Midbrain (tissue), 1 donor: ENCODE results near the gene GLIS2.
"Not testable (repeated sequence)": the region's sequence is repeated elsewhere in the genome, so short reads cannot be mapped to it uniquely, and the experiment has no call there.

Experiments used
- DNase-seq: peaks from one replicate; lab custom pipeline; 2025; lab: John Stamatoyannopoulos, UW

The GLIS2 gene

DNA sequence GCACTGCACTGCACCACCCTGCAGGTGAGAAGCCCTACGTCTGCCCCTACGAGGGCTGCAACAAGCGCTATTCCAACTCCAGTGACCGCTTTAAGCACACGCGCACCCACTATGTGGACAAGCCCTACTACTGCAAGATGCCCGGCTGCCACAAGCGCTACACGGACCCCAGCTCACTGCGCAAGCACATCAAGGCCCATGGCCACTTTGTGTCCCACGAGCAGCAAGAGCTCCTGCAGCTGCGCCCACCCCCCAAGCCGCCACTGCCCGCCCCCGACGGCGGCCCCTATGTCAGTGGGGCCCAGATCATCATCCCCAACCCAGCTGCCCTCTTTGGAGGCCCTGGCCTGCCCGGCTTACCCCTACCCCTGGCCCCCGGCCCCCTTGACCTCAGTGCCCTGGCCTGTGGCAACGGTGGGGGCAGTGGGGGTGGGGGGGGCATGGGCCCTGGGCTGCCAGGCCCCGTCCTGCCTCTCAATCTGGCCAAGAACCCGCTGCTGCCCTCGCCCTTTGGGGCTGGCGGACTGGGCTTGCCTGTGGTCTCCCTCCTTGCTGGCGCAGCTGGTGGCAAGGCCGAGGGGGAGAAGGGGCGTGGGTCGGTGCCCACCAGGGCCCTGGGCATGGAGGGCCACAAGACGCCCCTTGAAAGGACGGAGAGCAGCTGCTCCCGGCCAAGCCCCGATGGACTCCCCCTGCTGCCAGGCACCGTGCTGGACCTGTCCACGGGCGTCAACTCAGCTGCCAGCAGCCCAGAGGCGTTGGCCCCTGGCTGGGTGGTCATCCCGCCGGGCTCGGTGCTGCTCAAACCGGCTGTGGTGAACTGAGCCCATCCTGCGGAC, 21.1 kb downstream of the GLIS2 start:
- no peak for DNase-seq

DNA sequence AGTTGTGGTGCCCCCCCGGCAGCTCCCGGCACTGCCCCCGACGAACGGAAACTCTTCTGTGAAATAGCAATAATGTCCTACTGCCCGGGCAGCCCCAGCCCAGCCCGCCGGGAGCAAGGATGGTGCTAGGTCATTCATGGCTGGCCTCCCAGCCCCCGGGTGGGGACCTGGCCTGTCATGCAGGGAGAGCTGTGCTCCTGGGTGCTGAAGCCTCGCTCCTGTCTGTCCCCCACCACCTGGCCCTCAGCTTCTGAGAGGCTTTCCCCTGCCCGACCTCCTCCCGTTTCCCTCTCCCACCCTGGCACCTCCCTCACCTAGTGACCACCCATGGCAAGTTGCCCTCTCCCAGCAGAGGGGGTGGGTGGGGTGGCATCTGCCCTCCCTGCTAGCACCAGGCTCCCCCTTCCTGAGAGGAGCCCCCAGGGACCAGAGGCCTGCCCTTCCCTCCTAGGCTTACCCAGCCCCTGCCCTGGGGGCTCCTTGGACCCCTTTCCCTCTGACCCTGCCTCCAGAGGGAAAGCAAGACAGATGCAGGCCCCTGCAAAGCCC, 21.7 kb downstream of the GLIS2 start:
- DNase-seq, result no peak

DNA sequence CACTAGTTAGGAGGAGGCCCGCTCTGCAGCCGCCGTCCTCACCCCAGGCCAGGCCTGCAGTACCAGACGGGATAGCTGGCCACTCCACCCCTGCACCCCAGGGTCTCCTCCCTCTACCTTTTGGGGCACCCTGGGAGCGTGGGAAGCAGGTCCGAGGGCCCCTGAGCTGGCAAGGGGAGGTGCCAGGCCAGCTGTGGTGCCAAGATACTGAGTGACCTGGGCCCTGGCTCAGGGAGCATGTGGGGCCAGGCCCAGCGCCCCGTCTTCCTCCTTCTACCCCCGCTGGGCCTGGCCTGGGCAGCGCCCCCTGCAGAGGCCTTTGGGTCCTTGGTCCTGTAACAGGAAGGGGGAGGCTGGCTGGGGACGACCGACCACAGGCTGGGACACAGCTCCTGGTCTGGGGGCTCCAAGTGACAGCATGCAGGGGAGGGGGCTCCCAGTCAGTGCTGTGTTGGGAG, 22.3 kb downstream of the GLIS2 start:
- DNase-seq, result no peak

GRCh38 chr16:4338712-4339299, 22.9 kb downstream of the GLIS2 start:
- no peak for DNase-seq

GRCh38 chr16:4339455-4339854, 23.6 kb downstream of the GLIS2 start:
- no peak for DNase-seq

- no peak for DNase-seq
These were observed 24.0 kb downstream of the GLIS2 start for GRCh38 chr16:4339909-4340308.

DNA sequence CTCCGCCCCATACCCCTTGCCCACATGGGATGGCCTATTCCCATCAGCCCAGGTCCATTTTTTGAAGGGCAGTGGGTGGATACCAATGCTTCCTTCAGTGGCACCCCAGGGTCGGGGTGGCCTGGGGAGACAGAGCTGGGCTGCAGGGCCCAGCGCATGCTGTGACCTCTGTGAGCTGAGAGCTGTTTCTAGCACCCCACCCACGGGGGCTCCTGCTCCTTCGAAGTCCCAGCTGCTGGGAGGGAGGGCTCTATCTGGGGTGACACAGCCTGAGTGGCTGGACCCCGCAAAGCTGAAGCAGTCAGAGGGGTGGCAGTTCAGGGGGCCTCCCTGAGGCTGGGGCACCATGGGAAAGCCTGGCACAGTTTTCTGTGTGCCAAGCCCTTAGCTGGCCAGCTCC, 24.6 kb downstream of the GLIS2 start:
- DNase-seq, result no peak

GRCh38 chr16:4341250-4341649, 25.4 kb downstream of the GLIS2 start:
- DNase-seq, result no peak

DNA sequence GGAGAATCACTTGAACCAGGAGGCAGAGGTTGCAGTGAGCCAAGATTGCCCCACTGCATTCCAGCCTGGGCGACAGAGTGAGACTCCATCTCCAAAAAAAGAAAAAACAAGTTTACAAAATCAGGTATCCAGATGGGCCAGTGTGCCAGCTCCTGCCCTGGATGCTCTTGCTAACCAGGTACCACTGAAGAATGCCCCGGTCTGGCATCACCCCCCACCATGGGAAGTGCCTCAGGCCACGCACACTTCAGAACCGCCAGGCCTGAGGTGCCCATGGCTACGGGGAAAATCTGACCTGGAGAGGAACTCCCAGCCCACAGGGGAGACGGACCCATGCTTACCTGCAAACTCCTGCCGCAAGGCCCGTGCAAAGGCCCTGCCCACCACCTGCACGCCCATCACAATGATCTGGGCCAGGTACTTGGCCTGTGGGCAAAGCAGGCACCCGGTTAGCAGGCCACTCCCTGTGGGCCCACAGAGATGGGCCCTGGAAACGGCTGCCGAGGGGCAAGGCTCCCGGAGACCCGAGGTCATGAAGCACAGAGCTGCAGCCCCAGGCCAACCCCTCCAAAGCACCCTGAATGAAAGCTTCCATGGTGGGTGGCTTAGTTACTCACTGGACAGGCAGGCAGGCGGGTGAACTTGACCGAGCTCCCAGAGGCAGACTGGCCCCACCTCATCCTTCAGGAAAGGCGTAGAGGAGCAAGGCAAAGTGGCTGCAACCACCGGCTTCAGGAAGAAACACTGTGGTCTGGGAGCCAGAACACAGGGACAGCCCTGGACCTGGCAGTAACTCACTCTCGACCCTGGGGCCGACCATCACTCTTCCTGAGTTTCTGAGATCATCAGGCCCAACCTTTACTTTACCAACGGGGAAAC, 27.2 kb downstream of the GLIS2 start:
- DNase-seq, result no peak

DNA sequence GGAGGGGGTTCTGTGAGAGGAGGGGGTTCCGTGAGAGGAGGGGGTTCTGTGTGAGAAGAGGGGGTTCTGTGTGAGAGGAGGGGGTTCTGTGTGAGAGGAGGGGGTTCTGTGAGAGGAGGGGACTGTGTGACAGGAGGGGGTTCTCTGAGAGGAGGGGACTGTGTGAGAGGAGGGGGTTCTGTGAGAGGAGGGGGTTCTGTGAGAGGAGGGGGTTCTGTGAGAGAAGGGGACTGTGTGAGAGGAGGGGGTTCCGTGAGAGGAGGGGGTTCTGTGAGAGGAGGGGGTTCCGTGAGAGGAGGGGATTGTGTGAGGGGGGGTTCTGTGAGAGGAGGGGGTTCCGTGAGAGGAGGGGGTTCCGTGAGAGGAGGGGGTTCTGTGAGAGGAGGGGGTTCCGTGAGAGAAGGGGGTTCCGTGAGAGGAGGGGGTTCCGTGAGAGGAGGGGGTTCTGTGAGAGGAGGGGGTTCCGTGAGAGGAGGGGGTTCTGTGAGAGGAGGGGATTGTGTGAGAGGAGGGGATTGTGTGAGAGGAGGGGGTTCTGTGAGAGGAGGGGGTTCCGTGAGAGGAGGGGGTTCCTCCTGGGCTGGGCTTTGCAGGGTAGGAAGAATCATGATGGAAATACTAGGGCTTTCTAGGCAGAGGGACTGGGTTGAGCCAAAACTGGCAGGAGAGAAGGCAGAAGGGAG, 28.6 kb downstream of the GLIS2 start:
- DNase-seq, result not testable (repeated sequence)

DNA sequence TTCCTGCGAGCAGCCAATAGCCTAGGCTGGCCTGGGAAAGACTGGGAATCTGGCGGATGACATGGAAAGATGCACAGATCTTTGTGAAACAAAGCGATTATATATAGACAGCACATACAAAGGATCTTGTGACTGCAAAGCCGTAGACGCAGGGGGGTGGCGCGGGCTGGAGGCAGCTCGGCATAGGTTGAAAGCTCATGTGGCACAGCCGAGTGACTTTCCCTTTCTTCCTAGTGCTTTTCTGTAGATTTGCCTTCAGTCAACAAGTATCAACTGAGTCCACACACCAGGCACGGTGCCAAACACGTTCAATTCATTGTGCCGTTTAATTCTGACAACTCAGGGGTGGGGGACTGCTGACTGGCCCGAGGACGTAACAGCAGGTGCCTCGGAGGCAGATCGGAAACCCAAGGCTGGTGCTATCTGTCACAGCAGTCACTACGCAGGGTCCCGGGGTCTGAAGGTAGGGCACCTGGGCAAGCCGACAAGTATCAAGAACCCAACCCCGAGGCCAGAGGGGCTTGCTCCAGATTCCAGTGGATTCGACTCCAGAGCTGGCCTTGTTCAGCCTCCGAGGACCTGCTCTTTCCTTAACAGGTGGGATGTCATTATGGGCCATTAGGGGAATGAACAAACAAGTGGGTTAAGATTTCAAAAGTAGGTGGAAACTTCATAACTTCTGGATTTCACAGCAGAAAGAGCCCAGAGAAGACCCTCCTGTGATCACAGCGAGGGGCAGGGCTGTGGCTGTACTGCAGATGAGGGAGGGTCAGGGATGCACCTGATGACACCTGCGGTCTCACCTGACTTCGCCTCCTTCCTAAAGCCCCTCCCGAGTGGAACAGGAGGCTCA, 29.3 kb downstream of the GLIS2 start:
- DNase-seq, result peak; percentile 56

DNA sequence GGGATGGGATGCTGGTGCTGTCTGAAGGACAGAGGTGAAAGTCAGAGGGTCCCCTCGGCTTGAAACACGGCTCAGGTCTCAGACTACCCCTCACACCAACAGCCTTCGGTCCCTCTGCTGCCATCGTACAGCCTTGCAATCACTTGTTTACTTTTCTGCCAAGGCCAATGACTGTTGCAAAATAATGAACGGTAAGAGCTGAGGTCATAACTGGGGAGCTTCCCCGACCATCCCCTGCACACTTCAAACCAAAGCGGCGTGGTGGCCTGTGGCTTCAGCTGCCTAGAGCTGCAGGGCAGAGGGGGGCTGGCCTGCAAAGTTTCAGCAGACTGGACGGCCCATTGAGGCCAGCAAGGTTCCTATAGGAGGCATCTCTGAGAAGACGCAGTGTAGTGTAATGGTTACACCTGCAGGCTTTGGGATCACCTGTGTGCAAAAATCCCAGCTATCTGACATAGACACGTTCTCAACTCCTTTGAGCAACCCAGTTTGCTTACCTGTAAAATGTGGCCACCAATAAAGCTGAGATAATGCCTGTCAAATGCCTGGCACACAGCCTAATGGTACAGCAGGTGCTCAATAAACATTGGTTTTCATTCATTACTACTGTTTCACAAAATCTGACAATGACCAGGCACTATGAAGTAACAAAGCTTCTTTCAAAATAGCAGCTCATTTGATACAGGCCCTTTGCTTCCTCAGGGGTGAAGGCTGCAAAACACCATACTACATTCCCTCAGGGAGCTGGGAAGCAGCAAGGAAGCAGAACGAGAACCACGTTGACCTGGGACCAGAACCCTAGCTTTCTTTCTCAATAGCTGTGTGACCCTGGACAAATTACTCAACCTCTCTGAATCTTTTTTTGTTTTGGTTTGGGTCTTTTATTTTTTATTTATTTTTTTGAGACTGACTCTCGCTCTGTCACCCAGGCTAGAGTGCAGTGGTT, 30.2 kb downstream of the GLIS2 start:
- DNase-seq, result no peak

GRCh38 chr16:4347010-4347409, 31.1 kb downstream of the GLIS2 start:
- no peak for DNase-seq

GRCh38 chr16:4347765-4348509, 32.1 kb downstream of the GLIS2 start:
- no peak for DNase-seq

GRCh38 chr16:4349332-4349731, 33.5 kb downstream of the GLIS2 start:
- DNase-seq, result no peak

DNA sequence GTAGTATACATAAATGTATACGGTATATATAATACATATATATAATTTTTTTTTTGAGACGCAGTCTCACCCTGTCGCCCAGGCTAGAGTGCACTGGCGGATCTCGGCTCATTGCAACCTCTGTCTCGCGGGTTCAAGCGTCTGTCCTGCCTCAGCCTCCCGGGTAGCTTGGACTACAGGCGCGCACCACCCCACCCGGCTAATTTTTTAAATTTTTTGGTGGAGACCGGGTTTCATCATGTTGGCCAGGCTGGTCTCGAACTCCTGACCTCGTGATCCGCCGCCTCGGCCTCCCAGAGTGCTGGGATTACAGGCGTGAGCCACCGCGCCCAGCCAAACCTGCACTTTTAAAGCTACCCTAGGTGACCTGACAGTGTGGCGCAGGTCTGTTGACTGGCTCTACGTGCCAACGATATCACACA, 34.5 kb downstream of the GLIS2 start:
- no peak for DNase-seq

GRCh38 chr16:4350787-4351659, 35.2 kb downstream of the GLIS2 start, which contains the start of gene PAM16:
TSS of gene PAM16 (minus strand) at chr16:4351321. CDS start at chr16:4351234, 87 bp downstream.
- peak; percentile 95 for DNase-seq

GRCh38 chr16:4351880-4352279, 36.0 kb downstream of the GLIS2 start:
- DNase-seq, result no peak
